Iris pigment epithelial cell (primary cell): Measurements from ENCODE around the gene CCDC141.

Experiments used
- DNase-seq: peaks from one replicate; pipeline ENCODE4 v3.0.0-alpha.2; 2011; ENCODE audit warnings: low read depth

CCDC141 gene

DNA sequence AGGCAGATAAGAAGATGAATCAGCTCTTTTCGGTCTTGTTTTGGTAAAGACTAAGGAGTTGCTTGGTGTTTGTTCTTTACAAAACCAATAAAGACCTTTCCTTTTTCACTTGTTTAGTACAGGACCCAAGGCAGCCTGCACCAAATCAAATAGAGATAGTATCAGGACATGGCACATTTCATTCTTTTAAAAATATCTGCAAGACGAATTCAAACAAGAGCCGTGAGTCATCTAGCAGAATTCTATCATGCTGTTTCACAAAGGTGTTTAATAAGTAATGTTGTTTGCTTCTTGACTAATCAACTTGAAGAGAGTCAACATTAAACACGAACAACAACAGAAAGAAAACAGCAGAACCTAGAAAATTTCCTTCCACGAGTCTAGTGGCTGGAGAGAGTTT is 139.9 kb downstream of the CCDC141 start:
- DNase-seq, result no peak

DNA sequence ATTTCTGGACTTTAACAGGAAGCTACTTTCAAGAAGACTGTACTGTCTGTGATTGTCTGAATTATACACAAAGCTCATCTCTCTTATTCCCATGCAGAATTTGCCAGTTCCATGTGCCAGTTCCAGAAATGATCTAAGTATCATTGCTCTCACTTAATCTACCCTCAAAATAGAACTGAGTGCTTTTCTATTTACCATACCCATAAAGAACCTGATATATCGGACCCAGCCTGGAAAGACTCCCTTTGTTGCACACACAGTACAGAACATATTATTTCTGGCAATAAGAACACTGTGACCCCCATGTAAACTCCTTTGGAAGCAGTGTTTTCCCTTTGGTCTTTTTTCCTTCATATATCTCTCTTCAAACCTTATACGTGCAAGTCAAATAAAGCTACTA is 140.4 kb downstream of the CCDC141 start:
- no peak for DNase-seq

DNA sequence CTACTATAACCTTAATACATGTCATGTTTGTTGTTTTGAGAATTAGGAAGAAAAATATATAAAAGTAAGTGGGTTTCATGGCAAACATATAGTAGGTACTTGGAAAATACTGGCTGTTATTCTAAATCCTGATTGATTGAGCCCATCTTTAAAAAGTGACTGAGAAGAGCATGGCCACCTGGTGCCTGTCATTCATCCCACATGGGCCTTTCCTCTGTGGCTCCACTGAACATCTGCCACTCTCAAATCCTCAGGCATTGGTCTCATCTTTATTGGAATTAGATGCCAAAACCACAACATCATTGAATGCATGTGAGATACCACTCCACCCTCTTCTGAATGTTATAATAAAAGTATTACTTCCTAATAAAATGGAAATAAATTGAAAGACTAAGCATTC is 141.1 kb downstream of the CCDC141 start:
- DNase-seq, result no peak

DNA sequence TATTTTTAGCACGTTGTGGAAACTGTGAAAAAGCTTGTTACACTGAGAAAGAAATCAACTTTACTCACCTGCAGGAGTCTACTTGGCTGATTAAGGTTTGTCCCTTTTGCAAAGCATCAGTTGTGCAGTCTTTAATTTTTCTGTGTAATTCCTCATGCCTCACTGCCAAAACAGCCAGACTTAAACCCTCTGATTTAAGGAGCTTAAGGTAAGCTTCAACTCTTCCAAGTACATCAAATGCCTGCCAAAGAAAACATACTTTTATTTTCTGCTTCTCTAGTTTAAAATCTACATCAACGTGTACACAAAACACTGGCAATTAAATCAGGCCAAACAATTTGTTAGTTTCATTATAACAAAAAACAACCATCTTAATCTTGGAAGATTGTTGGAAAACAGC is 144.7 kb downstream of the CCDC141 start:
- DNase-seq, result no peak

DNA sequence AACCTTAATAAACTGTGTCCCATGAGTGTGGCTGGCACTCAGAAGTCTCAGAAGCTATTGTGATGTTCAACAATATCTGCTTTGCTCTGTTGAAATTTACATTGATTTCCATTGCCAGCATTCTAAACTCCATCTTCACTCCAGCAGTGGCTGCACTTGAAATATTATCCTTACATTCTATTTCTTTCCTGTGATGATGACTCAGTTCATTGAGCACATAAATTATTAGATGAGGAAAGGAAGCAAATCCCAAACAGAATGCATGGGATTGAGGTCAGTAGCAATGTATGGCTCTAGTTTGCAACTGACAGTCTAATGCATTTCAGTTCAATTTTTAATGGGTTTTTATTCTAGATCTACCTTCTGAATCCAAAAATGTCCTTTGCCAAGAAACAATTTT is 150.3 kb downstream of the CCDC141 start:
- no peak for DNase-seq

DNA sequence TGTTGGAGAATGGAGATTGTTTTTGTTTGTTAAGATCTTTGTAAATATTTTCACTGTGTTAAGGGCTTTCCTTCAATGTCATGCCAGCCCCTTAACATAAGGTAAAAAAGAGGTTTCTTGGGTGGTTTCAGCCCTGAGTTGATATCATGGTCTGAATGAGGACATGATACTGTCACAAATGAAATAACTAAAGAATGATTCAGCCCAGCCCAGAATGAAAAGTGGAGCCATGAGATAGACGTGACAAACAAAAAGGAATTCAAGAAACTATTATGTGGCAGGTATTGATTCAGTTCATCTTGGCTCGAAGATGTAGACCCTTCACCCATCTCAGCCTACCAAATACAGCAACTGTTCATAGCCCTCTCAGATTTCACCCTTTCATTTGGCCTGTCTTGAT is 154.1 kb downstream of the CCDC141 start:
- no peak for DNase-seq

DNA sequence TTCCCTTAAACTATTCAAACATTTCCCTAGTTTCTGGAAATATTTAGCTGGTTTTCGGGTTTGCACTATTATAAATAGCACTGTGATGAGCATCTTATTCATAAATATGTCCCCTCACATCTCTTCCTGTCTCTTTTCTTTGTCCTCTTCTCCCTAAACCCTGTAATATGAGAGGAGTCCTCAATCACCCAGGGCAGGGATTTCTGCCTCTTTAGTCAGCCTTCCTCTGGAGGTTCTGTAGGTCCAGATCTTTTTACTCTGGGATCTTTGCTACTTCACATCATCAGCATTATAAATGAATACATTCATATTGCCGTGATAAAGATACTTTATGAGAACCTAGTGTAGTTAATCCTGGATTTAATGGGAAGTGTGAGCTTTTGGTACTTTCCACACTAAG is 154.8 kb downstream of the CCDC141 start:
- no peak for DNase-seq

DNA sequence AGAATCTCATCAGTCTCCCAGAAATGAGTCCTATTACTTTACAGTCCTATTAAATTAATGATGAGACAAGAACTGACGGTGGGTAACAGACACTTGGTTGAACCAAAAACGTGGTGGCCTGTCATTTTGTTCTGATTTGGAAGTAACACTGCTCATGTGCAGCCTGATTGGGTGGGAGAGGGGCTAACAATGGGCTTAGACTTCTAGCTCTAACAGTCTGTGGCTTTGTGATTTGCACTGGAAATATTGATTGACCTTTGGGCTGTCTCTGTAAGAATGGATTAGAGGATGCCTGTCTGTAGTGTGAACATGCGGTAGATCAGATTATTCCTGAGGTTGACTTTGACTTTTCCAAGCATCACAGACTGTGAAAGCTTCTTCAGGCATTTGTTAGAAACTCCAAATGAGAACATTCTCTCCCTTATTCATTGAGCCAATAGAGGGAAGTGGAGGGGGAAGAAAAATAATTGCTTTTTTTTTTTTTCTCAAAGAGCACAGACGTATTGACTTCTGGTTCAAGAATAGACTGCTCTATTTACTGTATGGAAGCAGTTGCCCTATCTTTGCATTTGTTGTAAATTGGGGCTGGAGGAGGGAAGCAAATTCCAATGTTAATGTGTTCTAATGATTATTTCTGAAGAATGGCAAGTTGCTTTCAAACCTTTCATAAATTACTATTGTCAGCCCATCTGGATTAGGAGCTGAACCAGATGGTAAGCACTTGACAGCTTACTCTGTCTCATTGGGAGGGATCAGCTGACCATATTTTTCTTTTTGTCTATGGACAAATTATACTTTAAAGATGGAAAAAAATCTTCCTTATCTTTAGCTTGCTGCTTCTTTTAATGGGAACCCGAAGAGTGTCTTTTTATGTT is 156.9 kb downstream of the CCDC141 start:
- no peak for DNase-seq

DNA sequence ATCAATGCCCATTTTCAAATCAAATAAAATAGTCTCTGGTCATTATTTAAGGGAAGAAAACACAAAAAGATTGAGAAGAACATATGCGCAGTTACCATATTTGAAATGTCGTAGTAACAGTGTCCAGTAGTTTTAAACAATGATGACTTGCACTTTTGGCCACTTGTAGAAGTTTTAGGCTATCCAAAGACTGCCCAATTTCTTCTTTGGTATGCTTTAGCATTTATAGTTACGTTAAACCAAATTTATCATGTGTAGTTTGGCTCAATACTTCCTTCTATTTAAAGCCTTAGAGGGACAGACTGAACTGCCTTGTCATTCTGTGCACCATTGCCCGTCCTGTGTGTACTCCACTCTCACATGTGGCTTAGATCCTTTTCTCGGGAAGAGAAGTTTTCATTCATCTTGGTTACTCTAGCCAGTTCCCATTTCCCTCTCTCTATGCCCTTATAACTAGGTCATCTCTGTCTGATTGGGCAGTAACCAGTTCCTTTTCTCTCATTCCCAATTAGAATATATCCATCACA is 157.9 kb downstream of the CCDC141 start:
- no peak for DNase-seq

DNA sequence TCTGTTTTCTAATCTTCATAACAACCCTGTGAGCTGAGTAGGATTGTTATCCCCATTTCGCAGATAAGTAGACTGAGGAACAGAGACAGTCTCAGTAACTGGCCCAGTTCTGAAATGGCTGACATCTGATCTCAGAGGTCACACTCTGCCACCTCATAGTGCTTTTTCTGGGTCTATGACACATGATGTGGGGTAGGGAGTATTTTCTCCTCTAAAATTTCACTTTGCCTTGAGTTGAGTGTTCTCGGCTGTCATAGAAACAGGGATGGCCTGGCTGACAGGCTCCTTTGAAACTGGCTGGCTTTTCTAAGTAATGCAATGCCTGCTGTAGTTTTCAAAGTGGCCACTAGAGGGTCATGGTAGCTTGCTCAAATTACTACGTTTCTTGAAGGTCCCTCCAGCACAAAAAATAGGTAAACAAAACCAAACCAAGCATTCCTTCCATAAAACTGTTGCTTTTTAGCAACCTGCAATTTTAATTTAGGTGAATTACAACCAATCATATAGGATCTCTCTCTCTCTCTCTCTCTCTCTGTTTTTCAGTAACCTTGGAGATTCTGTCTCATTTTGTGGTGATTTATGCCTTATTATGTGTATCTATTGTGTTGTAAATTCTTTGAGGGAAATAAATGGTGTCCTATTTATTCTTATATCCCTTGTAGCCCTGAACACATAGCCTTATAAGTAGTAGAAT is 158.5 kb downstream of the CCDC141 start:
- DNase-seq, result peak; percentile 69

DNA sequence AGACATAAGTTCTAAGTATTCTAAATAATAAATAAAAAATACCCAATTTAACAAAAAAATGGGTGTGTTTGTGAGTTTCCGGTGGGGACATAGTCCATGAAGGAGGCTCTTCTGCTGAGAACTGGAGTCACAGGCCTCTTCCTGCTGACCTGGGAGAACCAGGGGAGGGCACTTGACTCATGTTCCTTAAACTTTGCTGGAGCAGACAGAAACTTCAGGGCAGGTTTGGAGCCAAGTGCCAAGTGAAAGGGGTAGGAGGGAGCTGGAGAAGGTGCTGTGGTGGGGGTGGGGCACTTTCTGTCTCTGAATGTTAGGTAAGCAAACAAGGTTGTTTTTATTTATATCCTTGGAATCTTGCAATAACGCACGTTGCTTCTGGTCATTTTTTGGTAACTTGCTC is 163.9 kb downstream of the CCDC141 start:
- no peak for DNase-seq

DNA sequence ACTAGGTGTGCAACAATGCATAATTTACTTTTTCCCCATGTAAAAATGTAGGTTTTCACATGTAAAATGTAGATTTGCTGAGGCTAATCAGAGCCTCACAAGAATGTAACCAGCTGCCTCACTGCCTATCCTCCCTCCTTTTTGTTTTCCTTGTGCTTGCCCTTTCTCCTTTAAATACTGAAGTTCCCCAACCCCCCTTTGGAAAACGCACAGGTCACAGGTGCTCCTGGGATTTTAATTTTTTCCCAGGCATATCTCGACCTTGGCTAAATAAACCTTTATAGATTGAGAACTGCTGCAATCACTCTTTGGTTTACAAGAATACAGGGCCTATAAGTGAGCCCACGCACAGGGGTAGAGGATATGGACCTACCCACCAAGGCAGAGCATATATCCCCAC is 165.5 kb downstream of the CCDC141 start:
- DNase-seq, result no peak

DNA sequence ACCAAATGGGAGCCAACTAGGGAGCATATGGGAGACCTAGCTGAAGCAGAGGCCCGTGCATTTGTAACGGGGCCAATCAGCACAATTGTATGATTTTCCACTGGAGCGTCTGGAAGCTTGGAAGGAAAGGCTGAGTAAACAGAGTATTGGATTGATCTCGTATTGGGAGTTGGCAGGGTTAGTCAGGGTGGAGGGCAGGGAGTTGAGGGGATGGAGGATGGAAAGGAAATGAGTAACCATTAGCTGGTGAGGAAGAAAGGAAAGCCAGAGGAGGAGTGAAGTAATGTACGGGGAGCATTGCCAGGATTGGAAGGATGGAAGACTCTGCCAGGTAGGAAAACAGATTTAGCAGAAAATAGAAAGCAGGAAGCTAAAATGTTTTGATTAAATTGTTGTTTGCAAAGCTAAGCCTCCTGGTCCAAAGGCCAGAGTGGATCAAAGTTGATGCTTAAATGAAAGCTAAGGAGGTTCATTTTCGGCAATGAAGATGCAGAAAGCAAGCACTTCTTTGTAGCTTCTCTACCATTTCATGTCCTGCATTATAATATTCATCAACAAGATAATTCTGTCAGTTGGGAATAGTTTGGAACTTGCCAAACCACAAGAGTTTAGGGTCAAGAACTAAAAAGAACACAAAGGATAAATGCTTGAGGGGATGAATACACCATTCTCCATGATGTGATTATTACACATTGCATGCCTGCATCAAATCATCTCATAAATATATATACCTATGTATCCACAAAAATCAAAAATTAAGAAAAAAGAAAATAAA is 167.1 kb downstream of the CCDC141 start:
- peak; percentile 36 for DNase-seq

DNA sequence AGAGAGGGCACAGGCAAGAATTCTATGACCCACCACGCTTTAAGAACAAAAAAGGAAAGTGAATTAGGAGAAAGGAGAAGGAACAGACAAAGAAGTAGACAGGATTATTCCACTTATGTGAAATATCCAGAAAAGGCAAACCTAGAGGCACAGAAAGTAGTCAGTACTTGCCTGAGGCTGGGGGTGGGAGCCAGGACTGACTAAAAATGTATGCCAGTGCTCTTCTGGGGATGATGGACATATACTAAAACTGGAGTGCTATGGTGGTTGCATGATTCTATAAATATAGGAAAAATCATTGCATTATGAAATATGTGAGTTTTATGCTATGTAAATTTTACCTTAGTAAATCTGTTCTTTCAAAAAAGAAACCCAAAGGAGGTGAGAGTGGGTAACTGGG is 168.9 kb downstream of the CCDC141 start:
- no peak for DNase-seq

DNA sequence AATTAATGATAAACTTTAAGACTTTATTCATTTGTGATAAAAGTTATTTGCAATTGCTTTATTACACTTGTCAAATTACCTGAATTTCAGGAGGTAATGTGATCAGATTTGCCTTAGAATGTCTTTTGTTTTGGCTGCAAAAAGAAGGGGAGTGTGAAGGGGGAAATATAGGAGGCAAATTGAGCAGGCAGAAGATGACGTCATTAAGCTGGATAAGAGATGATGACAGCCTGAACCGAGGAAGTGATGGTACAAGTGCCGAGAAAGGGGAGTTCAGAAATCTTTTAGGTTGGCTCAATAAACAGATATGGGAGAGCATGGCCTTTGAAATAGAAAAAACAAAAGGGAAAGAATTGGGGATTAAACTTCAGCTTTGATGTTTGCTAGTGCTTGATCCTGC is 169.7 kb downstream of the CCDC141 start:
- DNase-seq, result no peak

DNA sequence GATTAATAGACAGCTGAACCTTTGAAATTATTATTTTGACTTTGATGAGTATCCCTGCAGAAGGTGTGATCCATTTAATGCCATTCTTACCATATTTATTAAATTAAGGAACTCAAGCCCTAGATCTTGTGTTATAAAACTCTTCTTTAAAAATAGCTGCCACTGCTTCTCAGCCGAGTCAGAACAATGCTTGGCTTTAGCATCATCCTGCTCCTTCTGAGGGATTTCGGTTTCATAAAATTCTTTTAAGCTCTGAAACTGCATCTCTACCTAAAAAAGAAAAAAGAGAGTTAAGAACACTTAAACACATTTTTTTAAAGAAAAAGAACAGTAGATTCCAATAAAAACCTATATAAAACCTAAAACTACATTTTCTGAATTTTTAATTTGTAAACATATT is 172.1 kb downstream of the CCDC141 start:
- no peak for DNase-seq

DNA sequence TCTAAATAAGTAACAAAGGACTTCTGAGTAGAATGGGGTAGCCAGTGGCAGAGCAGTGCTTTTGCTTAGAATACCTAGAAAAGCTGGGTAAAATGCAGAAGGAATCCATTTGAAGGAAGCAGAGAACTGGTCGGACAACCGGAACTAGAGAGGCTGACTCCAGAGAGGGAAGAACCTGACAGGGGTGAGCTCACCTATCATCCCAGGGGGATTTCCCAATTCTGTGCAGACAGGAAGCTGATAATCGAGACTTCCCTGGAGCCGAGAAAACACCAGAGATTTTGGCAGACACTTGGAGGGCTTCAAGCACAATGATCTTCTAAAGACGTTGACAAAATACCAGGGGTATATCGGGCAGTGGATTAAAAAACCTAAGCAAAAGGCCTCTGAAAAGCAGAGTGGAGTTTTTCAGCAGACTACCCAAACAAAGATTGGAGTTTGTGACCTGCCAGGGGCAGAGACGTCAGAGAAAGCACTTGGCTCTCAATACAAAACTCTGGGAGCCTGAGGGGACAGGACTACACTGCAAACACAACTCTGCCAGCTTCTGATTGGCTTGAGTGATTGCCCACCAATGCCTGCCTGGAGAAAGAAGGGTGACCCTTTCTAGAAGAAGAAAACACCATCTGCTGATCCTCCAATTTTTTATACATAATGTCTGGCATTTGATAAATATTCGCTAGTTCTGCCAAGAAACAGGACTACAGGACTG is 175.3 kb downstream of the CCDC141 start:
- DNase-seq, result no peak

DNA sequence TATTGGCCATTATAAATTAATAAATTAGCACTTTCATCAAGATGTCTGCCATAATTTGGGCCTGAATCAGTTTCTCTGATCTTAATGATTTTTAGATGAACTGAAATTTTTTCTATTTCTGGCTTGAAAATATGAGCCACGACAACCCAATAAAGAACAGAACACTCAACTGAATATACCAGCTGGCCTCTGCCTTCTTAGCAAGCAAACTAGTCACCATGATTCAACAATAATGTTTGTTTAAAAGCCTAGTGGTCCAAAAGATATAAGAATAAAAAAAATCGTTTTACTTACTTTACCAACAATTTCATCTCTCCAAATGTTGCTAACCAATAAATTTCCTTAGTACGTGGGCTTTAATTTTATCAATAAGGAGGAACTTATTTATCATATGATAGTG is 176.0 kb downstream of the CCDC141 start:
- DNase-seq, result no peak

DNA sequence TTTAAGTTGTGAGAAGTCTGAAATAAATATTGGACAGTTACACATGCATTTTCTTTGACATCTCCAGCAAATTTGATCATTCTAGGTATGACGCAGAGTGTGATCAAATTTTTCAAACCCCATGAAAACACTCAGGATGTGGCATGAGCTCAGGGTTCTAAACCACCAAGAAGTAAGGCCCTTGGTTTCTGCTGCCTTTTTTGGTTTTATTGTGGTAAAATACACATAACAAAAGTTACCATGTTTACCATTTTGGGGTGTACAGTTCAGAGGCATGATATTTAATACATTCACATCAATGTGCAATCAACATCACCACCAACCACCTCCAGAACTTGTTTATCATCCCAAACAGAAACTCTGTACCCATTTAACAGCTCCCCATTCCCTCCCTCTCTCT is 178.4 kb downstream of the CCDC141 start:
- DNase-seq, result no peak

DNA sequence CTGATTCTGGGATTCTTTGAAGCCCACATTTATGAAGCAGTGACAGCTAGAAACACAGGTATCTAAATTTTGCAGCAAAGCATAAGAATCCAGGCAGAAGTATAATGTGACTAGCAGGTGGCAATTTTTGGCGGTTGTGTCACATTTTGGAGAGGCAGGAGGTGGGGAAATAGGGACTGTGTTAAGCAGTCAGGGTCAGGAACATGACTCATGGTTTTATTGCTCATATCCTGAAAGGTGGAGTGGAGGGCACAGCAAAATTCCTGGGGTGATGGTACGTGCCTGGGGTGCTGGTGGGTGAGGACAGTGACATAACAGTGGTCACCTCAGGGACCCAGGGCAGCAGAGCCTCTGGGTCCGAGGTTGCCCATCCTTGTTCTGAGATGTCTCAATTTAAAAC is 179.2 kb downstream of the CCDC141 start:
- DNase-seq, result peak; percentile 31

DNA sequence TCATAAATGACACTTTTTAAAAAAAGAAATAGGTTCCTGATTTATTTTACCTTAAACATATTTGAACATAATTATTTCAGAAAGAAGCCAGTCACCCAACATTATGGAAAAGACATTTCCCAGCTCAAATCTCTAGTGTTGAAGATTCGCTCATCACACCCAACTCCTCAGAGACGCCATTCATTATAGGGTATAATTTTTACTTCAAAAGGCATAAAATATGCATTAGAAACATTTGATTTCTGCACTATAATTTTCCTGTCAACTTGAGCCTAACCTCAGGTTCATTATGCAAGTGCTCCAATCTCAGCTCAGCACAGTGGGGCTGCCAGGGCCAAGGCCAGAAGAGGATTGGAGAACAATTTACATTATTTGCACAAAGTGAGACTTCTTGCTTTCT is 183.9 kb downstream of the CCDC141 start:
- no peak for DNase-seq
